Tibial nerve (tissue), 4 donors: ENCODE data around the gene RAB3IL1.

ENCODE experiments used
- EP300 ChIP-seq, 2 donors: sonication (generic); formaldehyde crosslinking; IDR thresholded peaks; one replicate each; pipeline ENCODE4 v1.6.1; 2017; ENCODE audit warnings: antibody characterized with exemption in 2 of 2, mild to moderate bottlenecking in 1 of 2
- POLR2A ChIP-seq, 2 donors: fragments of 450-650 bp; IDR thresholded peaks; one replicate each; pipeline ENCODE4 v1.6.1; 2017; ENCODE audit warnings: antibody characterized with exemption in 2 of 2, mild to moderate bottlenecking in 2 of 2, moderate library complexity in 2 of 2
- TF ChIP-seq, protein P1 (sequence below), 5 experiments: fragments of 200-600 bp in 3 of 5; fragments of 450-650 bp in 2 of 5; sonication (generic) in 3 of 5; IDR thresholded peaks; one replicate each; pipeline ENCODE4 v1.5.1; 2016 to 2019; ENCODE audit warnings: antibody characterized with exemption in 5 of 5, mild to moderate bottlenecking in 3 of 5, moderate library complexity in 2 of 5

DNA sequence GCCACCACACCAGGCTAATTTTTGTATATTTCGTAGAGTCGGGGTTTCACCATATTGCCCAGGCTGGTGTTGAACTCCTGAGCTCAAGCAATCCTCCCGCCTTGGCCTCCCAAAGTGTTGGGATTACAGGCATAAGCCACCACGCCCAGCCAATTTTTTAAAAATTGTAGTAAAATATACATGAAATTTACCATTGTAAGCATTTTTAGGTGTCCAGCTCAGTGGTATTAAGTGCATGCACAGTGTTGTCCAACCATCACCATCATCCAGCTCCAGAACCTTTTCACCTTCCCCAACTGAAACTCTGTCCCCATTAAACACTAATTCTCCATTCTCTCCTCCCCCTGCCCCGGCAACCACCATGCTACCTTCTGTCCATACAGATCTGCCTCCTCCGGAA is 34.5 kb downstream of the RAB3IL1 start:
- no peak for TF ChIP-seq POLR2A (IDR thresholded peaks at IDR 0.05)
- TF ChIP-seq, protein P1, sequence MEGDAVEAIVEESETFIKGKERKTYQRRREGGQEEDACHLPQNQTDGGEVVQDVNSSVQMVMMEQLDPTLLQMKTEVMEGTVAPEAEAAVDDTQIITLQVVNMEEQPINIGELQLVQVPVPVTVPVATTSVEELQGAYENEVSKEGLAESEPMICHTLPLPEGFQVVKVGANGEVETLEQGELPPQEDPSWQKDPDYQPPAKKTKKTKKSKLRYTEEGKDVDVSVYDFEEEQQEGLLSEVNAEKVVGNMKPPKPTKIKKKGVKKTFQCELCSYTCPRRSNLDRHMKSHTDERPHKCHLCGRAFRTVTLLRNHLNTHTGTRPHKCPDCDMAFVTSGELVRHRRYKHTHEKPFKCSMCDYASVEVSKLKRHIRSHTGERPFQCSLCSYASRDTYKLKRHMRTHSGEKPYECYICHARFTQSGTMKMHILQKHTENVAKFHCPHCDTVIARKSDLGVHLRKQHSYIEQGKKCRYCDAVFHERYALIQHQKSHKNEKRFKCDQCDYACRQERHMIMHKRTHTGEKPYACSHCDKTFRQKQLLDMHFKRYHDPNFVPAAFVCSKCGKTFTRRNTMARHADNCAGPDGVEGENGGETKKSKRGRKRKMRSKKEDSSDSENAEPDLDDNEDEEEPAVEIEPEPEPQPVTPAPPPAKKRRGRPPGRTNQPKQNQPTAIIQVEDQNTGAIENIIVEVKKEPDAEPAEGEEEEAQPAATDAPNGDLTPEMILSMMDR (IDR thresholded peaks at IDR 0.05) = no peak
- TF ChIP-seq EP300 (IDR thresholded peaks at IDR 0.05) = no peak
